Activated T-helper 1 cell treated with anti-CD3 and anti-CD28 coated beads, Interleukin-12 subunit alpha, Interleukin-12 subunit beta, Interleukin-2, Interleukin-4 antibody, amounts not matched to agents 30 ng/mL and 10 ng/mL and 1 ng/mL, durations not matched to agents 14 hours and 24 hours and 36 hours (primary cell): ENCODE data around the gene EPG5. TPM values are rescaled to one million over a fixed set of nuclear protein-coding genes. Genes with fewer than 3 reads are reported as not detected.

Experiments used
- DNase-seq: peaks from one replicate; pipeline ENCODE4 v3.0.0; 2021; ENCODE audit warnings: low spot score
- H3K27ac Mint-ChIP-seq: one replicate; pipeline ENCODE4 v1.8.0; 2021; ENCODE audit warnings: mild to moderate bottlenecking, mixed read lengths
- H3K27me3 Mint-ChIP-seq: one replicate; pipeline ENCODE4 v1.8.0; 2022; ENCODE audit warnings: mild to moderate bottlenecking, moderate library complexity, mixed read lengths; ENCODE audit not compliant: insufficient read depth
- H3K36me3 Mint-ChIP-seq: one replicate; pipeline ENCODE4 v1.8.0; 2021; ENCODE audit warnings: low read depth, mixed read lengths
- H3K4me1 Mint-ChIP-seq: one replicate; pipeline ENCODE4 v1.8.0; 2021; ENCODE audit warnings: low read depth, mixed read lengths
- H3K4me3 Mint-ChIP-seq: one replicate; pipeline ENCODE4 v1.8.0; 2021; ENCODE audit warnings: mild to moderate bottlenecking, moderate library complexity, mixed read lengths
- H3K9me3 Mint-ChIP-seq: one replicate; pipeline ENCODE4 v1.8.0; 2021; ENCODE audit warnings: mixed read lengths
- intact Hi-C: fragments of 100-400 bp; cut with micrococcal nuclease; formaldehyde crosslinking; loops from one replicate; pipeline ENCODE4 v1.15.1; 2024
- total RNA-seq: library from RNA; stranded (reverse); gene quantifications from 2 replicates; pipeline ENCODE4 v1.2.3, GENCODE V29; 2022

Gene EPG5
- total RNA-seq, 1 donor from 2014 or later = 14.6 TPM

GRCh38 chr18:45896452-45896851 lies 70.7 kb downstream of the EPG5 start:
- Mint-ChIP-seq H3K27ac (no peak overlapping the region), H3K36me3 (peaks cover 27% of the 10 kb centered on the region), H3K4me1 (peaks cover 5% of the 10 kb centered on the region), H3K4me3 (no peak overlapping the region), H3K27me3 (no peaks in the 10 kb centered on the region), H3K9me3 (no peaks in the 10 kb centered on the region)
- intact Hi-C loops = no loop called here
- DNase-seq = no peak

- no peak overlapping the region for H3K4me3 Mint-ChIP-seq
- peaks cover 5% of the 10 kb centered on the region for H3K4me1 Mint-ChIP-seq
- H3K27me3 Mint-ChIP-seq = no peaks in the 10 kb centered on the region
- H3K27ac Mint-ChIP-seq = no peak overlapping the region
- no peak for DNase-seq
- intact Hi-C loops = no loop called here
- peaks cover 22% of the 10 kb centered on the region for H3K36me3 Mint-ChIP-seq
- no peaks in the 10 kb centered on the region for H3K9me3 Mint-ChIP-seq
Measured at GRCh38 chr18:45895339-45895738, 71.8 kb downstream of the EPG5 start.

- H3K36me3 Mint-ChIP-seq = peaks cover 24% of the 10 kb centered on the region
- H3K27ac Mint-ChIP-seq = no peak overlapping the region
- peaks cover 5% of the 10 kb centered on the region for H3K4me1 Mint-ChIP-seq
- H3K9me3 Mint-ChIP-seq = no peaks in the 10 kb centered on the region
- no peaks in the 10 kb centered on the region for H3K27me3 Mint-ChIP-seq
- no peak for DNase-seq
- H3K4me3 Mint-ChIP-seq = no peak overlapping the region
- intact Hi-C loops = no loop called here
Measured at GRCh38 chr18:45894818-45895217, 72.3 kb downstream of the EPG5 start.

GRCh38 chr18:45891806-45892205 lies 75.3 kb downstream of the EPG5 start:
- intact Hi-C loops = no loop called here
- H3K27ac Mint-ChIP-seq = no peak overlapping the region
- no peak for DNase-seq
- no peak overlapping the region for H3K4me3 Mint-ChIP-seq
- peaks cover 5% of the 10 kb centered on the region for H3K4me1 Mint-ChIP-seq
- peaks cover 20% of the 10 kb centered on the region for H3K36me3 Mint-ChIP-seq
- H3K27me3 Mint-ChIP-seq = no peaks in the 10 kb centered on the region
- H3K9me3 Mint-ChIP-seq = no peaks in the 10 kb centered on the region

GRCh38 chr18:45890606-45891005 lies 76.5 kb downstream of the EPG5 start:
- no peak overlapping the region for H3K4me3 Mint-ChIP-seq

GRCh38 chr18:45889419-45890064 lies 77.6 kb downstream of the EPG5 start:
- no peak for DNase-seq
- H3K4me3 Mint-ChIP-seq = no peak overlapping the region
- no peaks in the 10 kb centered on the region for H3K4me1 Mint-ChIP-seq
- H3K27ac Mint-ChIP-seq = no peak overlapping the region
- H3K9me3 Mint-ChIP-seq = no peaks in the 10 kb centered on the region
- intact Hi-C loops = no loop called here
- H3K27me3 Mint-ChIP-seq = no peaks in the 10 kb centered on the region
- peaks cover 21% of the 10 kb centered on the region for H3K36me3 Mint-ChIP-seq

More at GRCh38 chr18:45890606-45891005, 76.5 kb downstream of the EPG5 start:
- no peaks in the 10 kb centered on the region for H3K9me3 Mint-ChIP-seq
- H3K27me3 Mint-ChIP-seq = no peaks in the 10 kb centered on the region
- H3K4me1 Mint-ChIP-seq = peaks cover 1% of the 10 kb centered on the region
- H3K36me3 Mint-ChIP-seq = peaks cover 26% of the 10 kb centered on the region
- no peak for DNase-seq
- intact Hi-C loops = no loop called here
- H3K27ac Mint-ChIP-seq = no peak overlapping the region

GRCh38 chr18:45887585-45887984 lies 79.5 kb downstream of the EPG5 start:
- H3K4me3 Mint-ChIP-seq = no peak overlapping the region
- no peaks in the 10 kb centered on the region for H3K27me3 Mint-ChIP-seq
- H3K36me3 Mint-ChIP-seq = peaks cover 25% of the 10 kb centered on the region
- no peak for DNase-seq
- no peaks in the 10 kb centered on the region for H3K9me3 Mint-ChIP-seq
- no peak overlapping the region for H3K27ac Mint-ChIP-seq
- H3K4me1 Mint-ChIP-seq = no peaks in the 10 kb centered on the region
- intact Hi-C loops = no loop called here

- Mint-ChIP-seq H3K4me1 (peaks cover 7% of the 10 kb centered on the region), H3K36me3 (peaks cover 45% of the 10 kb centered on the region), H3K27ac (no peak overlapping the region), H3K9me3 (no peaks in the 10 kb centered on the region), H3K4me3 (no peak overlapping the region), H3K27me3 (no peaks in the 10 kb centered on the region)
- no peak for DNase-seq
- intact Hi-C loops = loop anchor here (1.0 to 2.0 kb wide), 5 partner anchors 18 to 260 kb away; no protein-coding TSS in a partner anchor
Measured at GRCh38 chr18:45880876-45881558, 86.1 kb downstream of the EPG5 start.

- no peak overlapping the region for H3K4me3 Mint-ChIP-seq
- H3K27ac Mint-ChIP-seq = no peak overlapping the region
- peaks cover 6% of the 10 kb centered on the region for H3K9me3 Mint-ChIP-seq
- peak; percentile 64 for DNase-seq
- H3K4me1 Mint-ChIP-seq = peaks cover 14% of the 10 kb centered on the region
- H3K27me3 Mint-ChIP-seq = no peaks in the 10 kb centered on the region
- H3K36me3 Mint-ChIP-seq = peaks cover 46% of the 10 kb centered on the region
- intact Hi-C loops = loop anchor here (1.0 to 10.0 kb wide), 7 partner anchors 17 to 1155 kb away; no protein-coding TSS in a partner anchor
Measured at GRCh38 chr18:45879681-45880655, 87.2 kb downstream of the EPG5 start.

GRCh38 chr18:45877403-45877802 lies 89.7 kb downstream of the EPG5 start:
- Mint-ChIP-seq H3K4me3 (no peak overlapping the region), H3K4me1 (peaks cover 29% of the 10 kb centered on the region), H3K9me3 (peaks cover 20% of the 10 kb centered on the region), H3K27ac (no peak overlapping the region), H3K36me3 (peaks cover 59% of the 10 kb centered on the region), H3K27me3 (no peaks in the 10 kb centered on the region)
- DNase-seq = no peak
- intact Hi-C loops = loop anchor here (5.0 to 10.0 kb wide), 2 partner anchors 40 to 1153 kb away; no protein-coding TSS in a partner anchor

GRCh38 chr18:45876161-45876560 lies 91.0 kb downstream of the EPG5 start:
- peaks cover 27% of the 10 kb centered on the region for H3K9me3 Mint-ChIP-seq
- no peak overlapping the region for H3K4me3 Mint-ChIP-seq
- intact Hi-C loops = loop anchor here (5.0 to 10.0 kb wide), 2 partner anchors 39 to 1151 kb away; no protein-coding TSS in a partner anchor
- peaks cover 36% of the 10 kb centered on the region for H3K4me1 Mint-ChIP-seq
- H3K27ac Mint-ChIP-seq = no peak overlapping the region
- peaks cover 2% of the 10 kb centered on the region for H3K27me3 Mint-ChIP-seq
- no peak for DNase-seq
- H3K36me3 Mint-ChIP-seq = peaks cover 56% of the 10 kb centered on the region

GRCh38 chr18:45874491-45875184 lies 92.5 kb downstream of the EPG5 start:
- intact Hi-C loops = loop anchor here (1.0 to 10.0 kb wide), 8 partner anchors 37 to 1150 kb away; partner anchors contain the start of genes EPG5 and PSTPIP2
- H3K36me3 Mint-ChIP-seq = peaks cover 60% of the 10 kb centered on the region
- peak; percentile 67 for DNase-seq
- peaks cover 29% of the 10 kb centered on the region for H3K9me3 Mint-ChIP-seq
- peaks cover 2% of the 10 kb centered on the region for H3K27me3 Mint-ChIP-seq
- H3K27ac Mint-ChIP-seq = peak overlapping the region; percentile 90
- peaks cover 32% of the 10 kb centered on the region for H3K4me1 Mint-ChIP-seq
- H3K4me3 Mint-ChIP-seq = peak overlapping the region; percentile 11
